ENCODE measurements around the gene PPP1R14B.
A peak's percentile ranks its signal among the peaks of the same experiment; 100 is the strongest.

The PPP1R14B gene

DNA sequence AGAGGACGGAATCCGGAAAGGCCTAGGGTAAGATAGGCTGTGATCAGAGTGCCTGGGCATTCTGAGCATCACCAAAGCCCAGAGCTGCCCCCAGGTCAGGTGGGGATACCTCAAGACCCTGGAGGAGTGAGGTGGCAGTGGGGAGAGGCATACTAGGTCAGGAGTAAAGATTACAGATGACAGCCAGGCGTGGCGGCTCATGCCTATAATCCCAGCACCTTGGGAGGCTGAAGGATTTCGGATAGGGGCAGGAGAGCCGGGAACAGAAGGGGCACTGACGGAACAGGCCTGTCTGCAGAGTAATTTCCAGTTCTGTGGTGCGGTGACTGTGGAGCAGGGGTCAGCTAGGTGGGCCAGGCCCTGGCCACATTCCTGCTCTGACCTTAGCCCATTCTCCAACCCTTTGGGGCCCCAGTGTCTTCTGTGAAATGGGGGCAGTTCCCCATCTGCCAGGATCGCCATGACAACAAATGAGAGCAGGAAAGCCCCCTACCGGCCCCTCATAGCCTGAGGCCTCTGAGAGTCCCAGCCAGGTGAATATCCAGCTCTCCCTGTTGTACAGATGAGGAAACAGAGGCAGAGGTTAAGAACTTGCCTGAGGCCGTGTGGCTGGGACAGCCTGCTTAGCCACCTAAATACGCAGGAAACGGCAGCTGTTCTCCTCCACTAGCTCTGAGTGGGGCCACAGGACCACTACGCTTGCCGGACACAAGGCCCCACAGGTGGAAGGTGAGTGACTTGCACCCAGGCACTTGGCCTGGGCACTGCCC, 28.5 kb upstream of the PPP1R14B start:
- Histone ChIP-seq H3K27me3 (ENCODE audit: insufficient read depth, poor library complexity, severe bottlenecking) (no peaks in the 10 kb centered on the region), H3K27ac (replicated peaks) (no peak overlapping the region), H3K4me3 (replicated peaks; ENCODE audit: insufficient read depth, low read length) (no peak overlapping the region)
- DNase-seq (ENCODE audit: low read depth in 1 of 2, low spot score in 1 of 2) = no peak
- TF ChIP-seq, protein P1, sequence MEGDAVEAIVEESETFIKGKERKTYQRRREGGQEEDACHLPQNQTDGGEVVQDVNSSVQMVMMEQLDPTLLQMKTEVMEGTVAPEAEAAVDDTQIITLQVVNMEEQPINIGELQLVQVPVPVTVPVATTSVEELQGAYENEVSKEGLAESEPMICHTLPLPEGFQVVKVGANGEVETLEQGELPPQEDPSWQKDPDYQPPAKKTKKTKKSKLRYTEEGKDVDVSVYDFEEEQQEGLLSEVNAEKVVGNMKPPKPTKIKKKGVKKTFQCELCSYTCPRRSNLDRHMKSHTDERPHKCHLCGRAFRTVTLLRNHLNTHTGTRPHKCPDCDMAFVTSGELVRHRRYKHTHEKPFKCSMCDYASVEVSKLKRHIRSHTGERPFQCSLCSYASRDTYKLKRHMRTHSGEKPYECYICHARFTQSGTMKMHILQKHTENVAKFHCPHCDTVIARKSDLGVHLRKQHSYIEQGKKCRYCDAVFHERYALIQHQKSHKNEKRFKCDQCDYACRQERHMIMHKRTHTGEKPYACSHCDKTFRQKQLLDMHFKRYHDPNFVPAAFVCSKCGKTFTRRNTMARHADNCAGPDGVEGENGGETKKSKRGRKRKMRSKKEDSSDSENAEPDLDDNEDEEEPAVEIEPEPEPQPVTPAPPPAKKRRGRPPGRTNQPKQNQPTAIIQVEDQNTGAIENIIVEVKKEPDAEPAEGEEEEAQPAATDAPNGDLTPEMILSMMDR (IDR thresholded peaks at IDR 0.05; ENCODE audit: insufficient read depth, low read length) = no peak
- TF ChIP-seq GABPA (IDR thresholded peaks at IDR 0.05; ENCODE audit: low read depth) = no peak
- TF ChIP-seq POLR2AphosphoS5 (IDR thresholded peaks at IDR 0.05; ENCODE audit: low read depth) = no peak
- TF ChIP-seq, protein P2, sequence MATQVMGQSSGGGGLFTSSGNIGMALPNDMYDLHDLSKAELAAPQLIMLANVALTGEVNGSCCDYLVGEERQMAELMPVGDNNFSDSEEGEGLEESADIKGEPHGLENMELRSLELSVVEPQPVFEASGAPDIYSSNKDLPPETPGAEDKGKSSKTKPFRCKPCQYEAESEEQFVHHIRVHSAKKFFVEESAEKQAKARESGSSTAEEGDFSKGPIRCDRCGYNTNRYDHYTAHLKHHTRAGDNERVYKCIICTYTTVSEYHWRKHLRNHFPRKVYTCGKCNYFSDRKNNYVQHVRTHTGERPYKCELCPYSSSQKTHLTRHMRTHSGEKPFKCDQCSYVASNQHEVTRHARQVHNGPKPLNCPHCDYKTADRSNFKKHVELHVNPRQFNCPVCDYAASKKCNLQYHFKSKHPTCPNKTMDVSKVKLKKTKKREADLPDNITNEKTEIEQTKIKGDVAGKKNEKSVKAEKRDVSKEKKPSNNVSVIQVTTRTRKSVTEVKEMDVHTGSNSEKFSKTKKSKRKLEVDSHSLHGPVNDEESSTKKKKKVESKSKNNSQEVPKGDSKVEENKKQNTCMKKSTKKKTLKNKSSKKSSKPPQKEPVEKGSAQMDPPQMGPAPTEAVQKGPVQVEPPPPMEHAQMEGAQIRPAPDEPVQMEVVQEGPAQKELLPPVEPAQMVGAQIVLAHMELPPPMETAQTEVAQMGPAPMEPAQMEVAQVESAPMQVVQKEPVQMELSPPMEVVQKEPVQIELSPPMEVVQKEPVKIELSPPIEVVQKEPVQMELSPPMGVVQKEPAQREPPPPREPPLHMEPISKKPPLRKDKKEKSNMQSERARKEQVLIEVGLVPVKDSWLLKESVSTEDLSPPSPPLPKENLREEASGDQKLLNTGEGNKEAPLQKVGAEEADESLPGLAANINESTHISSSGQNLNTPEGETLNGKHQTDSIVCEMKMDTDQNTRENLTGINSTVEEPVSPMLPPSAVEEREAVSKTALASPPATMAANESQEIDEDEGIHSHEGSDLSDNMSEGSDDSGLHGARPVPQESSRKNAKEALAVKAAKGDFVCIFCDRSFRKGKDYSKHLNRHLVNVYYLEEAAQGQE (IDR thresholded peaks at IDR 0.05; ENCODE audit: insufficient replicate concordance, low read depth) = no peak

DNA sequence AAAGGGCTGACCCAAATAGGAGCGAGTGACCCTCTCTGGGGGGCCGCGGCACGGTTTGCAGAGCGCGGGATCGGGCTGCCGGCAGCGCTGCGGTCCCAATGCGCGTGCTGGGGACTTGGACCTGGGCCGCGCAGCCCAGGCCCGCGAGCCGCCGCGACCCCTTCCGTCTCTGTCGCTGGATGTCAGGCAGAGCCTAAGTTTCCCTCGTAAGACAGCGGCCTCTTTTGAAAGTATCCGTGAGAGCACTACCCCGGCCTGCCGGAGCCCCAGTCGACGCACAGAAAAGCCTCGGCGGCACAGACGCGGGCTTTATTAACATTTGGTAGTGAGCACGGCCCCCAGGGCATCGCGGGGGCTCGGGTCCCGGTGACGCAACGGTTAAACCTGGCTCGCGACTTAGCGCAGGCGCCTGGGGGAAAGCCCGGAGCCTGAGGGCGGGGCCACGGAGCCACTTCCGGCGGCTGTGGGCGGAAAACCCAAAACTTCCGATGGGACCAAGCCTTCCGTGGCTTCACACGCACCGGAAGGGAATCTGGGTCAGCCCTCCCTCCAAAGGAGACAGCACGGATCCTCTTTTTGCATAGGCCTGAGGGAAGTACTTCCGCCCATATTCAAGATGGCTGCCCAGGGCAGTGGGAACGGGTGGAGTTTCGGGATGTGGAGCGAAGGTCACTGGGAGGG, 22.9 kb upstream of the PPP1R14B start:
- Histone ChIP-seq H3K27me3 (ENCODE audit: insufficient read depth, poor library complexity, severe bottlenecking) (no peaks in the 10 kb centered on the region), H3K4me3 (replicated peaks; ENCODE audit: insufficient read depth, low read length) (peak overlapping the region; percentile 88), H3K27ac (replicated peaks) (peak overlapping the region; percentile 91)
- TF ChIP-seq, protein P2 (IDR thresholded peaks at IDR 0.05; ENCODE audit: insufficient replicate concordance, low read depth) = peak; percentile 27
- TF ChIP-seq SPI1 (IDR thresholded peaks at IDR 0.05; ENCODE audit: borderline replicate concordance, low read depth) = peak; percentile 73; the same call in 1 of the 2 replicates
- TF ChIP-seq GABPA (IDR thresholded peaks at IDR 0.05; ENCODE audit: low read depth) = peak; percentile 99
- 0 out of 2 replicates have a peak, but pooled peaks have one; percentile 41 for TF ChIP-seq POLR2AphosphoS5 (IDR thresholded peaks at IDR 0.05; ENCODE audit: low read depth)
- TF ChIP-seq, protein P1 (IDR thresholded peaks at IDR 0.05; ENCODE audit: insufficient read depth, low read length) = no peak
- DNase-seq (ENCODE audit: low read depth in 1 of 2, low spot score in 1 of 2) = peak; percentile 99 to 100

DNA sequence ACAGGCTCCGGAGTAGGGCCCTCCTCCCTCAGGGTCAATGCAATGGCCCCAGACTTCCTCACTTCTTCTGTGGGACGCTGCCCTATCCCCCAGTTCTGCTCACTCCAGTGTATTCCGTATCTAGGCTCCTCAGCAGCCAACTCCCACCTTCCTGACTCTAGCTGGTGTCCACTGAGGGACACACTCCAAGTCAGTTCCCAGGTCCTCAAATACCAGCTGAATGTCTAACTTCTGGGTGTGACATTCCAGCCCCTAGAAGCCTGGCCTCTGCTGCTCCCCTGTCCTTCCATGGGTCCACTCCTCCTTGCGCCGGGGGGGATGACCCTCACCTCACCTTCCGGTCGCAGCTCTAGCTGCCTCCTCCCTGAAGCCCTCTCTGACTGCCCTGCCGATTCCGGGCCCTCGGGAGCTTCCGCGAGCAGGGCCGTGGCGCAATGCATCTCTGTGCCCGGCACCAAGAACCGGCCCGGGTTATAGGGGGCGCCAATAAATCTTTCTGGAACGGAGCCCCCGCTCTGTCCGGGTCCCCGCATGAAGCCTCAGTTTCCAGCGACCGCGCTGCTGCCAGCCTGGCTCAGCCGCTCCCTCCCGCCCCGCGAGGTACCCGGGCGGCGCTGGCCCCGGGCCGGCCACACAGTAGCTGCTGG, 22.3 kb upstream of the PPP1R14B start:
- Histone ChIP-seq H3K27me3 (ENCODE audit: insufficient read depth, poor library complexity, severe bottlenecking) (no peaks in the 10 kb centered on the region), H3K4me3 (replicated peaks; ENCODE audit: insufficient read depth, low read length) (peak overlapping the region; percentile 61), H3K27ac (replicated peaks) (peak overlapping the region; percentile 91)
- peak; percentile 72 to 77 for DNase-seq (ENCODE audit: low read depth in 1 of 2, low spot score in 1 of 2)
- TF ChIP-seq, protein P2 (IDR thresholded peaks at IDR 0.05; ENCODE audit: insufficient replicate concordance, low read depth) = peak; percentile 12
- TF ChIP-seq, protein P1 (IDR thresholded peaks at IDR 0.05; ENCODE audit: insufficient read depth, low read length) = no peak
- 0 out of 2 replicates have a peak, but pooled peaks have one; percentile 16 for TF ChIP-seq SPI1 (IDR thresholded peaks at IDR 0.05; ENCODE audit: borderline replicate concordance, low read depth)
- TF ChIP-seq POLR2AphosphoS5 (IDR thresholded peaks at IDR 0.05; ENCODE audit: low read depth) = no peak; the same call in 1 of the 2 replicates
- TF ChIP-seq GABPA (IDR thresholded peaks at IDR 0.05; ENCODE audit: low read depth) = 0 out of 2 replicates have a peak, but pooled peaks have one; percentile 43
